Stimulated activated CD8-positive, alpha-beta memory T cell treated with anti-CD3 and anti-CD28 coated beads, Interleukin-15, amount 100 ng/mL, for 1 hour (primary cell): ENCODE data around the gene SCN4A.
"Not testable (repeated sequence)": the region's sequence is repeated elsewhere in the genome, so short reads cannot be mapped to it uniquely, and the experiment has no call there.

Source experiments
- DNase-seq: peaks from one replicate; pipeline ENCODE4 v3.0.0-alpha.2; 2020; ENCODE audit warnings: low read depth

SCN4A gene

DNA sequence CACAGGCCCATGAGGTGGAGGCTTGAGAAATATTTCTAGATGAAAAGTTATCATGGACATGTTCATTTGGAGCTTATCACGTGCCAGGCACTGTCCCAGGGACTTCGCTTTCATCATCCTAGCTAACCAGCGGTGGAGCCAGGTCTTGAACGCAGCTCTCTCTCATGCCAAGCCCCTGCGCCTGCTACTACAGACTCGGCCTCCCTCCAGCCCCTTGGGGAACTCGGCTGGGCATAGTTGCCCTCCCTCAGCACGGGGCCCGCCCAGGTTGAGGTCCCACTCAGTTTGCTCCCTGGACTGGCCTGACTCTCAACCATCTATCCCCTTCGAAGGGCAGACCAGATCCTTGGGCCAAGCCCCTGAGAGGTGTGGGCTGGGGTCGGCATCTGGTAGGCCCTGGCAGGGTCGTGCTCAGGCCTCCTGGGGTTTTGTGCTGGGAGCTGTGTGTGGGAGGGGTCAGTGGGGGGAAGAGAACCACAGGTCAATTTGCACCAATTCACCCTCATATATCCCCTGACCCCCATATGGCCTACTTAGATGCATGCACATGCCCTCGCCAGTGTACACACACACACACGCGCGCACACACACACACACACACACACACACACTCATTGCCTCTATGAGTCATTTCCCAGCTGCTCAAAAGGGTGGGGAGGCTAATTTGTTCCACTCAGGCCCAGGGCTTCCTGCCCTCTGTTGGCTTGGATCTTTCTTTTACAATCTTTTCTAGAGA is 12.1 kb upstream of the SCN4A start:
- no peak for DNase-seq

DNA sequence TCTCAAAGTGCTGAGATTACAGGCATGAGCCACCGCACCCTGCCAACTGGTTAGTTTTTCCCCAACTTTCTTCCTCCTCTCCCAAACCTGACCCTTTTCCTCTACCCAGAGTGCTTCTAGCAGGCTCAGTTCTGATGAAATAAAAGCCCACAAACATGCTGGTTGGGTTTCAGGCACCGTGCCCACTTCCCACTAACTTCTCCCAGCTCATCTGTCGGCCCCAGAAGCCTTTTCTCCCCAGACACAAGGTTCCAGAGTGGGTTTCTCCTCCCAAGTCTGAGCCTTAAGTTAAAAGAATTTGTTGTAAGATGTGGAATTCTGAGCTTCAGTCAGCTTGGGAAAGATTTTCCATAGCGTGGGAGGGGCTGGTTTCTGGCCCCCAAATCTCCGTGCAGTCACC is 11.5 kb upstream of the SCN4A start:
- no peak for DNase-seq

DNA sequence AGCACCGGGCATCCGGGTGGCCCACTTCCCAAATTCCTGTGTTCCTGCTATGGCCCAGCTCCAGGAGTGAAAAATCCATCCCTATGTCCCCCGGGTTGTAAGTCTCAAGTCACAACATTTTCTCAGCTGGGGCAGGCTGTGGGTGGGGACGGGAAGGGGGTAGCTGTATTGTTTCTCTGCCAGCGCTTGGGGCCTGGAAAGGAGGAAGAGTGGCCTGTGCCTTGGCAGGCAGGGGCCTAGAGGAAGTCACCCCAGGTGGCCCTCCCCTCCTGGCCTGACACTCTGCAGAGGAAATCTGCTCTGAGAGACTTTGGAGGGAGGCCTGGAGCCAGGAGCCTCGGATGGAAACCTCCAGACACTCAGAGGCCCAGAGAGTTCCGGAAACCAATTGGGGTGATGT is 10.6 kb upstream of the SCN4A start:
- DNase-seq = no peak

DNA sequence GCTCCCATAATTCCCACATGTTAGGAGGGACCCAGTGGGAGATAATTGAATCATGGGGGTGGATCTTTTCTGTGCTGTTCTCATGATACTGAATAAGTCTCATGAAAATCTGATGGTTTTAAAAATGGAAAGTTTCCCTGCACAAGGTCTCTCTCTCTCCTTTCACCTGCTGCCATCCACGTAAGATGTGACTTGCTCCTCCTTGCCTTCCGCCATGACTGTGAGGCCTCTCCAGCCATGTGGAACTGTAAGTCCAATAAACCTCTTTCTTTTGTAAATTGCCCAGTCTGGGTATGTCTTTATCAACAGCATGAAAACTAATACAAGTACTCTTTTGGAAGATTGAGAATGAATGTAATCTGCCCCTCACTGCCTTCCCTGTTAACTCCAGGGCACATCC is 9.9 kb upstream of the SCN4A start:
- DNase-seq = not testable (repeated sequence)

DNA sequence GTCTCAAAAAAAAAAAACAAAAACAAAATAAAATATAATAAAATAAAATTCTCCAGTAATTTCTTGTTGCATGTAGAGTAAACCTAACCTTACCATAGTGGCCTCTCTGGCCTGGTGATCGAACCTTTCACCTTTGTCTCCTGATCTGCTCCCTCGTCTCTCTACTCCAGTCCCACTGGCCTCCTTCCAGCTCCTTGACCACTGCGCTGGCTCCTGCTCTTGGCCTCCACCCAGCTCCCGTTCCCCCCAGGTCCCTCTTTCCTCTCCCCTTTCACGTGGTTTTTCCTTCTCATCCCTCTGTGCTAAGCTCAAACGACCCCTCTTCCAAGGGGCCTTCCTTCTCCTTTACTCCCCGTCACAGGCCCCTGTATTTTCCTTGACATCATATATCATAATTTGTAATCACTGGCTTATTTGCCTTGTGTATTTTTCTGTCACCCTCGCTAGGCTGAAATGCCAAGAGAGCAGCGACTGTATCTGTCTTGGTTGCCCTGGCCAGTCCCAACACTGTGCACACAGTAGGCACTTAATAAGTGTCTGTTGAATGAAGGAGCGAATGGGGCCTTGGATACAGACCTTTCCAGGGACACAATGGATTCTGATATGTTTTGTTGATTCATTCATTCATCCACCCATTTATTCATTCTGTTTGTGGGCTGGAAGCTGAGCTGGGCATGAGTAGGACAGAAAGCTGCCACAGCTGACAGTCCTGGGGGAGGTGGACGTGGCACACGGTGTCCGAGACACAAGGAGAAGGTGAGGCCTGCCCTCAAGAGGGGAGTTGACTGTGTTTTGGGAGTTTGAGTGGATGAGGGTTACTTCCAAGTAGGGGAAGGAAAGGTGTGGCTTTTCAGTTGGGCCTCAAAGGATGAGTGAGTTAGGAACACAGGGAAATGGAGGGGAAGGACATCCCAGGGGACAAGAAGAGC is 5.8 kb upstream of the SCN4A start:
- DNase-seq = no peak

DNA sequence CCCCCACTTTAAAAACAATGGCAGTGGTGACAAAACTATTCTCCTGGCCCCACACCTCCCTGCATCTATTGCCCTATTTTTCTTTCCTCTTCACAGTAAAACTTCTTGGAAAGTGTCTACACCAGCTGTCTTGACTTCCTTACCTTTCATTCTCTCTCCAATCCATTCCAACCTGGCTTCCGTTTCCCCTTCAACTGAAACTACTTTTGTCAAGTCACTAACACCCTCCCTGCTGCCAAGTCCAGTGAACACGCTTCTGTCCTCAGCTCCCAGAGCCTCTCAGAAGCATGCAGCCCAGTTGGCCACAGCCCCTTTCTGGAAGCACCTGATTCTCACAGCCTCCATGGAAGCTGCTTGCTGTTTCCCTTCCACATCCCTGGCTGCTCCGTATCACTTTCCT is 4.0 kb upstream of the SCN4A start:
- DNase-seq = no peak

DNA sequence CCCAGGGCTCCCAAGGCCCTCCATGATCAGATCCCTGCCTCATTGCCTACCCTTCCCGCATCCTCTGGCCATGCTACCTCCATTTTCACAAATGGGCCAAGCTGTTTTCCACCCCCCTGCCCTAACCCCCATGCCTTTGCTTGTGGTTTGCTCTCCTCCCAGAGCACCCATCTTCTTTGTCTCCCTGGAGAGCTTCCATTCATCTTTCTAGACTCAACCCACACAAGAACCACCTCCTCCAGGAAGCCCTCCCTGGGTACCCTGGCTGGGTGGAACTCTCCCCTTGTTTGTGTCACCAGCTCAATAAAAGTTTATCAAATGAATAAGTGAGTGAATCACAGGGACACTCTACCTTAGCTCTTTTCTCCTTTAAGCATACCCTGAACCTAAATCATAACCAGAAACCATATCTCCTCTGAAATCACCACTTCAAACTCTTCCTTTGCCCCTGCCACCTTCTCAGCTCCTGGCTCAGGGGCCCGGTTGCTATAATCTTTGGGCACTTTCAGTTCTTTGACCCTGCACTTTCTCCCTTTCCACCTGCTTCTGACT is 2.9 kb upstream of the SCN4A start:
- DNase-seq = no peak

DNA sequence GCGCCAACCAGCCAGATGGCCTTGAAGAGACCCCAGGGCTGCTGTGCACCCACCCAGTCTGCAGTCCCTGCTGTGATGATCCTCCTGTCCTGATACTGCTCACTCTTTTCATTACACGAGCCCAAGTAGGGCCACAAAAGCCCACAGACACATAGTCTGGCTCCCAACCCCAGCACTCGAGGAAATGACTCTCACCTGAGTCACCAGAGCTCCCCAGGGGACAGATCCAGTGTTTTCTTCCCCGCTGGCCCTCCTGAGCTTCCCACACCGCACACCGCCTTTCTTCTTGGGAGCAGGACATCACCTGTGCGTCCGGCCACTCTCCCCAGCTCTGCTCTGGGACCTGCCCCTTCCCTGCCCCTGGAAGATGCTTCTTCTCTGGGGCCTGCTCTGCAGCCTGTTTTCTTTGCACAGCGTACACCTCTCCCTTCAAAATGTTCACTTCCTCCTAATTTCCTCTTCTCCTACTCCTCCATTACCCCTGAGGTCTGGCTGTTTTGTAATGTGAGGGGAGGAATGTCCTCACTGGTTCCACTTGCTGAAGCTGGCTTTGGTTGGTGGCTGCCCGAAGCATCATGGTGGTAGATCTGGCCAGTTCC is 2.0 kb upstream of the SCN4A start:
- DNase-seq = no peak

DNA sequence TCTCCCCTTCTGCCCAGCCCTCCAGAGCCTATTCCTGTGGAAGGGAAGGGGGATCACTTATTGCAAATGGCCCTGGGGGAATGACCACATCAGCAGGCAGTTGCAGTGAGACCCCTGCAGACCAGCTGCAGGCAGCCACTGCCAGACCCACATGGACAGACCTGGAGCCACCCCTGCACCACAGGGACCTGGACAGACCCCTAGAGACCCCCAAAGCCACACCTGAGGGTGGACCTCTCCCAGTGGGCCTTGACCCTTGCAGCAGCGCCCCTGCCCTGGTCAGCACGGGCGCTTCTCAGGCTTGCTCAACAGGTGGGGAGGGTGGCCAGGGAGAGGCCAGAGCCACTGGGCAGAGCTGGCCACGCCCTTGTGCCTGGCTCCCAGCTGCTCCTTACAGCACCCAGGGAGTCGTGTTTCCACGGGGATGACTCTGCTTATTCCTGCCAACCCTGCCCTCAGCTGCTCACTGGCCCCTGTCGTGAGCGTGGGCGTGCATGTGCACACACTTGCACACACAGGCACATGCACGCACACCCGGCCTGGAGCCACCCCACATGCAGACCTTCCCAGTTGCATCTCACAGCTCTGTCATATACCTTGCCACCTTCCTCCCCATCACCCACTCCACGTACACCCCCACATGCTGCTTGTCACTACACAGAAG is 1.3 kb upstream of the SCN4A start:
- no peak for DNase-seq

DNA sequence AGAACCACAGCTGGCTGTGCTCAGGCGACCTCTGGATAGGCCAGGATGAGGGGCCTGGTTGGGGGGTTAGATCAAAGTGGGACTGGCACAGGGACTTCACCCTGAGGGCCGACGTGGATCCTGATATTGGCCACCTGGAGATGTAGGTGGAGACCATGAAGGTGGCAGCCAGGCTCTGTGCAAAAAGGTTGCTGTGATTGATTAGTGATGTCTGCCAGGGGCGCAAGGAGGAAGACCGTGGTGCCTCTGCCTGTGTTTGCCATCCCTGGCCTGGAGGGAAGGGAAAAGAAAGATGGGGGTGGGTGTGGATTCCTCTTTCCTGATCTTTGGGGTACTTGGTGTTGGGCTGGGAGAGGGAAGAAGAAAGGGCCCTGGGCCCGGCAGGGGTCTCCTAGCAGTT is 529 bp upstream of the SCN4A start:
- no peak for DNase-seq

DNA sequence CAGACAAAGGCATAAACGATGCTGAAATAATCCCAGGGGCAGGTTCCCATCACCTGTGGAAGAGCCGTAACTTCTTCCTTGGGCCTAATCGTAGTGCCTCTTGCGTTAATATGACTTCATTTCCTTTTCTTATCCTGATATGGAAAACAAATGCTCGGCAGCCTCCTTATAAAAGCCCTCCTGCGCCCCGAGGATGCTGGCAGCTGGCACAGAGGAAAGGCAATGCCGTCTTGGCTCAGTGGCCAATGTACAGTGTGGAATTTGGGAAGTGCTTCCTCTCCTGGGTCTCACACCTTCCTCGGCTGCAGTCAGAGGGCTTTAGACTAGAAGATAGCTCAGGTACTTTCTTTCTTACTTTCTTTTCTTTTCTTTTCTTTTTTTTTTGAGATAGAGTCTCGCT is 3.4 kb downstream of the SCN4A start:
- no peak for DNase-seq

DNA sequence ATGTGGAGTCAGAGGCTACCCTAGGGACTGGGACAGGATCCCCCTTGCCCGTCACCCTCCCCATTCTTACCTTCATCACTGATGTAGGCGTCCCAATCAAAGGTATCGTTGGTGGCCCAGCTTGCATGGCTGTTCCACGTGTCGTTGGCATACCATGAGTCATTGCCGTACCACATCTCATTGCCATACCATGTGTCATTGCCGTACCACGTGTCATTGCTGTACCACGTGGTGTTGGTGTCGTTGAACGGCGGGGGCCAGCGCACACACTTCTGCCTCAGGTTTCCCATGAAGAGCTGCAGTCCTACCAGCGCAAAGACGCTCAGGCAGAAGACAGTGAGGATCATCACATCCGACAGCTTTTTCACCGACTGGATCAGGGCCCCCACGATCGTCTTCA is 4.8 kb downstream of the SCN4A start:
- DNase-seq = no peak

DNA sequence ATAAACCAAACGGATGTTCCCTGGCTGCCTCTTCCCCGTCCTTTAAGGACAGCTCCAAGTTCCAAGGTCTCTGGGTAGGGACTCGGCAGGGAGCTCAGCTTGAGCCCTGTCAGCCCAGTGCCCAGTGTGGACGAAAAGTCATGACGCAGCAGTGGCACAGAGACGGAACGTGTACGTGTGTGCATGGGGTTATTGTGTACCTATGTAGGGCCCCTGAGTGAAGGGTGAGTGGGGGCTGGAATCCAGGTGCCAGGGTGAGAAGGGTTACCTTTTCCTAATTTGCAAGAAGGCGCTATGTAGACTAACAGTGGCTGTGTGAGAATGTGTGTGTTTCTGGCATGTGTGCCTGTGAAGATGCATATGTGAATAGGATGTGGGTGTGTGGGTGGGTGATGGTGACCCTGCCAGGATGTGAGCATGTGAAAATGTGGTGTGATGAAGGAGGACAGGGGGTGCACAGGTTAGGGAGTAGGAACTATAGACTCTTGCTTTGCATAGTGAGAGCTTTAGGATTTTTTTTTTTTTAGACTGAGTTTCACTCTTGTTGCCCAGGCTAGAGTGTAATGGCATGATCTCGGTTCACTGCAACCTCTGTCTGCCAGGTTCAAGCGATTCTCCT is 6.0 kb downstream of the SCN4A start:
- no peak for DNase-seq

DNA sequence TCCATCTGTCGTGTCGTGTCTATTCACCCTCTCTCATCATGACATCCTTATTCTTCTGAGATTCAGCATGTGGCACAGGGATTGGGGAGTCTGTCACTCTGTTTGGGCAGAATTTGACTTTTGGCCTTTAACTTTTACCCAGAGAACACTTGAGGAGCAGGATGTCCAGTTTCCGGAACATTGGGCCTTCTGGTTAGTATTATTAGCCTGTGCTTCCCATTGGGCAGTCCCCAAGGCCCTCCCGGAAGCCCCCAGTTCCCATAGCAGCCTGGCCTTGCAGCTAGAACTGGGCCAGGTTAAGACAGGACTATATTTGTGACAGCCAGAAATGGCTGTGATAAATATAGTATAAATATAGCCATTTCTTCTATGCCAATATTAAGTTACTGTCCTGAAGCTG is 9.6 kb downstream of the SCN4A start:
- no peak for DNase-seq

DNA sequence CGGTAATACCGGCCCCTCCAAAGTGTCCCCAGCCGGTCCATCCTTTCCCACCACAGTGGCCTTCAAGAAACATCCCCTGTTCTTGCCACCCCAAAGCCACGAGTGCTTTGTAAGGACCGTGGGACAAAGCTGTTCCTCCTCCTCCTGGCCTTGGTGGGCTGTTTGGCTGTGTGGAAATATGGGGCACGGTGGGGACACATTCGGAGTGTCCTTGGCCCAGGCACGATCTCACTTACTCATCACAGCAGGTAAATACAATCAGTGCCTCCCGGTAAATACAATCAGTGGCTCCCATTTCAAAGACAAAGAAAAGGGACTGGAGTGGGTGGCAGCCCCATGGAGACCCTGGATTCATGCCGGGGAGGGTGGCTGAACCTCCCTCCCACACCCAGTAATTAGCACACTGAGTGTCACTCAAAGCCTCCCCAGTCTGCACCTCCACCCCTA is 10.4 kb downstream of the SCN4A start:
- DNase-seq = no peak

DNA sequence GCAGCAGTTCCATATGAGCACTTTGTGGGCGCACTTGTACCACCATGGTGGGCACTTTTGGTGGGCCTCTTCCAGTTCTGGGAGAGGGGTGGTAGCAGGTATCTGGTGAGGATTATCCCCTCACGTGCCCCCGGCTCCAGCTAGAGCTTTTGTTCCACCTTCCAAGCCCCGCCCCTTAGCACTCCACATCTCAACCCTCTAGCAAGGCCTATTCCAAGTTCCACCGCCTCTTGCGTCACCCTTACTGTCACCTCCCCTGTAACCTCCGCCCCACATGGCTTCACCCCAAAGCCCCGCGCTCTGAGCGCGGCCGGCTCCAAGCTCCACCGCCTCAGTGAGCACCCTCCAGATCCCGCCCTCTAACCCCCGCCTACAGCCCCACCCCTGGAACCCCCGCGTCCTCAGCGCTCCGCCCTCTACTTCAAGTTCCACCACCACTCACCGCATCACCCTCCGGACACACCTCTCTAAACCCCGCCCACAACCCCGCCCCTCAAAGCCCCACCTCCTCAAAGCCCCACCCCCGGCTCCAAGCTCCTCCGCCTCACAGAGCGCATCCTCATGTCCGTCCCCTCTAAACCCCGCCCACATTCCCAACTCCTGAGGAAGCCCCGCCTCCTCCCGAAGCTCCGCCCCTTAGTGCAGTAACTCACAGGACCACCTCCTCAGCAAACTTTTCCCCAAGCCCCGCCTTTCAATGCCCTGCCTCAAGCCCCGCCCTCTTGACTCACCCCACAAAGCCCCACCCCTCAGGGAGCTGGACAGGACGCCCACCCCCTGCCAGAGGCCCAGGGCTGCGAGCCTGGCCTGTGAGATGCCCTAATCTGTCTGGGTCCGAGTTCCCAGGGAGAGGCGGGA is 11.1 kb downstream of the SCN4A start:
- DNase-seq = no peak

DNA sequence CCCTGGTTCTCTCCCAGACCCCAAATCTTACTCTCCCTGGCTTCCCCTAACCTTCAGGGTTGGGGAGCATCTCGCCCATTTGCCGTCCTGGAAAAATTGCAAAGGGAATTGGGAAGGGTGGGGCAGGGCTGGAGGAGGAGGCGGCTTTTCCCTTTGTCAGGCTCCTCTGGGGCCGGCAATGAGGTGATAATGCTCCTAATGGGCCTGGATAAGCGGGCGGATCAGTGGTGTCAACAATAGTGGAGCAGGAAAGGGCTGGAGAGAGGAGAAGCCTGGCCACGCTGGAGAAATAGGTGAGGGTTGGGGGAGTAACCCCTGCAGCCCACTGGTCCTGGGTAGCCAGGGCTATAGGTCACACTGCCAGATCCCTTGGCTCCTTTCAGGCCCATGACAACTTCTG is 12.3 kb downstream of the SCN4A start:
- DNase-seq = no peak

DNA sequence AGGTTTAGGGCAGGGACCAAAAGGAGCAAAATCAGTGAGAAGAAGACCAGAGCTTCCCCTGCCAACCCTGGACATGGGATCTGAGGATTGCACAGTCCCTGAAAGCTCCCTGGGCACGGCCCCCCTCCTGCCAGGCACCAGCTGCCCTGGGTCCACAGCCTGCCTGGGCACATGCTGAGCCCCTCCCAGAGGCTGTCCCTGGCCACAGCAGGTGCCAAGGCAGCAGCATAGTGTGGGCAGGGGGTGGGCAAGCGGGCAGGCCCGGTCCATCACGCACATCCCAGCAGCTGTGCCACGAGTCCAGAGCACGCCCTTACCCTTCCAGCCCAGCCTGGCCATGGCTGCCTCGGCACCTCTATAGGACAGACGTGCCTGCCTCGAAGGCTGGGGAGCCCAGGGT is 12.7 kb downstream of the SCN4A start:
- DNase-seq = no peak

DNA sequence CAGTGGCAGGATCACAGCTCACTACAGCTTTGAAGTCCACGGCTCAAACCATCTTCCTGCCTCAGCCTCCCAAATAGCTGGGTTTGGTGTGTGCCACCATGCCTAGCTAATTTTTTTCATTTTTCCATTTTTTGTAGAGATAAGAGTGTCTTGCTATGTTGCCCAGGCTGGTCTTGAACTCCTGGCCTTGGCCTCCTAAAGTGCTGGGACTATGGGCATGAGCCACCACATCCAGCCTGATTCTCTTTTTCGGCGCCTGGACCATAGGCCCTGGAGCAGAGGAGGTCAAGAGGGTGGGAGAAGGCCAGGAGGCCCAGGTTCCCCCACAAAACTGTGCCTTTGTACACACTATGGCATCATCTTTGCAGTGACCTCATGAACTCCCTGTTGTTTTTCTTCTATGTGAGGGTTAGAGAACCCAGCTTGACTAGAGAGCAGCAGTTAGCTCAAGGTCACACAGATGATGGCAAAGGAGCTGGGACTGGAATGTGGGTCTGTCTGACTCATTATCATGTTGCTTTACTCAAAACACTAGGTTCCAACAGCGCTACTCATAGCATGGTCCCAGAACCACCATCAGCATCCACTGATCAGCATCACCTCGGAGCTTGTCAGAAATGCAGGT is 16.3 kb downstream of the SCN4A start:
- no peak for DNase-seq

DNA sequence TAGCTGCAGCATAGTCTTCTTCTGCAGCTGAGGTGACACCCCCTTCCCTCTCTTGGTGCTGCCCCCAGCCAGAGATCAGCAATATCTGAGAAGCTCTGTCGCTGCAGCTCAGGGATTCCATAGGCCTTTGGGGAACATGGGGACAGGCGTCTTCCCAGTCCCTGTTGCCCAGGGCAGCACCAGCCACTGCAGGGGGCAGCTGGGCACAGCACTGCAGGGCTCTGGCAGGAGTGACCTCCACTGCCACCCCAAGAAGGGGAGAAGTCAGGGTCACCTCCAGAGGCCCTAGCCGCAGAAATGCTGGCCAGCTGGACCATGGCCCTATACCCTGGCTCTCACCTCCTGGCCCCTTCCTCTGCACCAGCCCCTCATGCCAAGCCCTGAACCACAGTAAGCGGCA is 16.9 kb downstream of the SCN4A start:
- DNase-seq = no peak
